ENCODE results near the gene XYLT1.

The XYLT1 gene

DNA sequence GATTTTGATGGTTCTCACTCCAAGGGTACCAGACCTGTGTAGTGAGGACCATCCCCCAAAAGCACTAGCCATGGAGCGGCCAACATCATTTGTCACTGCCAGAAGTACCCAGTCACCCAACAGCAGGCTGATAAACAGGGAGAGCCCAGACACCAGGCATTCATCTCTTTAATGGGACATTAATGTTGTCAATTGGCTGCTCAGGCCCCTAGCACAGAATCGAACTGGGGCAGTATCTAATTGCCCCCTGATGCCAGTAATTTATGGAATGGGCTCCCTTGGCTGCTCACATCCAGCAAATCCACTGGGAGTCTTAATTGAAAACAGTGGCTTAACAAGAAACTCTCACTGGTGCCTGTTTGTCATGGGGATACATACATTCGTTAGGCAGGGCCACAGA lies 344.6 kb downstream of the XYLT1 start:
- Histone ChIP-seq H3K4me3 (ENCODE audit: low read length in 2 of 2) (no peak overlapping the region), H3K4me1 (ENCODE audit: control insufficient read depth, insufficient read depth, low read length) (no peaks in the 10 kb centered on the region), H3K27ac (ENCODE audit: low read length) (no peak overlapping the region), H3K36me3 (ENCODE audit: control insufficient read depth in 2 of 2, insufficient read depth in 2 of 2, low read length in 2 of 2) (peaks cover 16 to 22% of the 10 kb centered on the region in 2 donors), H3K27me3 (ENCODE audit: control insufficient read depth in 1 of 2, insufficient read depth in 2 of 2, low read length in 2 of 2) (no peaks in the 10 kb centered on the region), H3K9me3 (ENCODE audit: control insufficient read depth in 2 of 2, low read length in 2 of 2) (no peaks in the 10 kb centered on the region), H3K9ac (ENCODE audit: low read length in 2 of 2) (no peak overlapping the region)

GRCh38 chr16:17125671-17126070 lies 345.1 kb downstream of the XYLT1 start:
- H3K36me3 ChIP-seq (ENCODE audit: control insufficient read depth in 2 of 2, insufficient read depth in 2 of 2, low read length in 2 of 2): peaks cover 14 to 24% of the 10 kb centered on the region in 2 donors

GRCh38 chr16:17117906-17118577 lies 352.7 kb downstream of the XYLT1 start:
- Histone ChIP-seq H3K27ac (ENCODE audit: low read length) (no peak overlapping the region), H3K9me3 (ENCODE audit: control insufficient read depth in 2 of 2, low read length in 2 of 2) (no peaks in the 10 kb centered on the region), H3K27me3 (ENCODE audit: control insufficient read depth in 1 of 2, insufficient read depth in 2 of 2, low read length in 2 of 2) (no peaks in the 10 kb centered on the region), H3K4me1 (ENCODE audit: control insufficient read depth, insufficient read depth, low read length) (no peaks in the 10 kb centered on the region), H3K36me3 (ENCODE audit: control insufficient read depth in 2 of 2, insufficient read depth in 2 of 2, low read length in 2 of 2) (peaks cover 11 to 14% of the 10 kb centered on the region in 2 donors), H3K9ac (ENCODE audit: low read length in 2 of 2) (no peak overlapping the region), H3K4me3 (ENCODE audit: low read length in 2 of 2) (no peak overlapping the region)

More at GRCh38 chr16:17125671-17126070, 345.1 kb downstream of the XYLT1 start:
- no peak overlapping the region for H3K4me3 ChIP-seq (ENCODE audit: low read length in 2 of 2)
- no peaks in the 10 kb centered on the region for H3K9me3 ChIP-seq (ENCODE audit: control insufficient read depth in 2 of 2, low read length in 2 of 2)
- no peaks in the 10 kb centered on the region for H3K4me1 ChIP-seq (ENCODE audit: control insufficient read depth, insufficient read depth, low read length)
- no peak overlapping the region for H3K9ac ChIP-seq (ENCODE audit: low read length in 2 of 2)
- no peaks in the 10 kb centered on the region for H3K27me3 ChIP-seq (ENCODE audit: control insufficient read depth in 1 of 2, insufficient read depth in 2 of 2, low read length in 2 of 2)
- no peak overlapping the region for H3K27ac ChIP-seq (ENCODE audit: low read length)

GRCh38 chr16:17116595-17117322 lies 354.0 kb downstream of the XYLT1 start:
- no peak overlapping the region for H3K27ac ChIP-seq (ENCODE audit: low read length)

GRCh38 chr16:17109413-17109812 lies 361.3 kb downstream of the XYLT1 start:
- Histone ChIP-seq H3K4me1 (ENCODE audit: control insufficient read depth, insufficient read depth, low read length) (no peaks in the 10 kb centered on the region), H3K9ac (ENCODE audit: low read length in 2 of 2) (no peak overlapping the region), H3K36me3 (ENCODE audit: control insufficient read depth in 2 of 2, insufficient read depth in 2 of 2, low read length in 2 of 2) (peaks cover 0 to 11% of the 10 kb centered on the region in 2 donors), H3K27me3 (ENCODE audit: control insufficient read depth in 1 of 2, insufficient read depth in 2 of 2, low read length in 2 of 2) (no peaks in the 10 kb centered on the region), H3K27ac (ENCODE audit: low read length) (no peak overlapping the region), H3K4me3 (ENCODE audit: low read length in 2 of 2) (no peak overlapping the region), H3K9me3 (ENCODE audit: control insufficient read depth in 2 of 2, low read length in 2 of 2) (no peaks in the 10 kb centered on the region)

More at GRCh38 chr16:17116595-17117322, 354.0 kb downstream of the XYLT1 start:
- Histone ChIP-seq H3K27me3 (ENCODE audit: control insufficient read depth in 1 of 2, insufficient read depth in 2 of 2, low read length in 2 of 2) (no peaks in the 10 kb centered on the region), H3K4me3 (ENCODE audit: low read length in 2 of 2) (no peak overlapping the region), H3K36me3 (ENCODE audit: control insufficient read depth in 2 of 2, insufficient read depth in 2 of 2, low read length in 2 of 2) (peaks cover 11 to 17% of the 10 kb centered on the region in 2 donors), H3K4me1 (ENCODE audit: control insufficient read depth, insufficient read depth, low read length) (no peaks in the 10 kb centered on the region), H3K9me3 (ENCODE audit: control insufficient read depth in 2 of 2, low read length in 2 of 2) (no peaks in the 10 kb centered on the region), H3K9ac (ENCODE audit: low read length in 2 of 2) (no peak overlapping the region)

- H3K27ac ChIP-seq (ENCODE audit: low read length): no peak overlapping the region
- H3K9ac ChIP-seq (ENCODE audit: low read length in 2 of 2): no peak overlapping the region
- H3K36me3 ChIP-seq (ENCODE audit: control insufficient read depth in 2 of 2, insufficient read depth in 2 of 2, low read length in 2 of 2): peaks cover 0 to 11% of the 10 kb centered on the region in 2 donors
- H3K4me3 ChIP-seq (ENCODE audit: low read length in 2 of 2): no peak overlapping the region
- no peaks in the 10 kb centered on the region for H3K4me1 ChIP-seq (ENCODE audit: control insufficient read depth, insufficient read depth, low read length)
- H3K9me3 ChIP-seq (ENCODE audit: control insufficient read depth in 2 of 2, low read length in 2 of 2): no peaks in the 10 kb centered on the region
- no peaks in the 10 kb centered on the region for H3K27me3 ChIP-seq (ENCODE audit: control insufficient read depth in 1 of 2, insufficient read depth in 2 of 2, low read length in 2 of 2)
Observed at GRCh38 chr16:17108596-17108995, 362.2 kb downstream of the XYLT1 start.

- H3K9ac ChIP-seq (ENCODE audit: low read length in 2 of 2): no peak overlapping the region
- H3K4me3 ChIP-seq (ENCODE audit: low read length in 2 of 2): no peak overlapping the region
- no peaks in the 10 kb centered on the region for H3K9me3 ChIP-seq (ENCODE audit: control insufficient read depth in 2 of 2, low read length in 2 of 2)
- peaks cover 0 to 10% of the 10 kb centered on the region in 2 donors for H3K36me3 ChIP-seq (ENCODE audit: control insufficient read depth in 2 of 2, insufficient read depth in 2 of 2, low read length in 2 of 2)
- H3K4me1 ChIP-seq (ENCODE audit: control insufficient read depth, insufficient read depth, low read length): no peaks in the 10 kb centered on the region
- no peaks in the 10 kb centered on the region for H3K27me3 ChIP-seq (ENCODE audit: control insufficient read depth in 1 of 2, insufficient read depth in 2 of 2, low read length in 2 of 2)
- no peak overlapping the region for H3K27ac ChIP-seq (ENCODE audit: low read length)
Observed at GRCh38 chr16:17107450-17107849, 363.3 kb downstream of the XYLT1 start.

DNA sequence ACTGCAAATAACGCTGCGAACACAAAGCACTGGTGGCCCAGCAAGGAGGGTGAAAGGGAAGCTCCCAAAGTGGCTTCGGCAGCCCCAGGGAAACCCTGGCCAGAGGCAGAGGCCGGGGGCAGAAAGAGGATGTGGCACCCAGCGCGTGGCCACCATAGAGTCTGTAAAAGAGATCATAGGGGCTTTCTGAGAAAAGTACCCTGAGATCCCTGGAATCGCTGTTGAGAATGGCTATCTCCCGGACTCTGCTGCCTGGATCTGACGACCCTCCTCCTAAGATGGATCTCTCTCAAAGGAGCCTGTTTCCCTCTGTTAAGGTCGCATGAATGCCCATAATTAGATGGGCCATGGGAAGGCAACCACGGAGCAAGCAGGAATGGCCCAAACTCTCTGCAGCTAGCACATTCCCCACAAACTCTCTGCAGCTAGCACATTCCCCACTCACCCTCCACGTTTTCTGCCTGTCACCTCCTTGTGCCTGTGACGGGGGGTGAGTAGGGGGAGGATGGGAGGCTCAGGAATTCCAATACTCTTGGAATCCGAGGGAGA lies 364.4 kb downstream of the XYLT1 start:
- Histone ChIP-seq H3K36me3 (ENCODE audit: control insufficient read depth in 2 of 2, insufficient read depth in 2 of 2, low read length in 2 of 2) (peaks cover 0 to 8% of the 10 kb centered on the region in 2 donors), H3K4me1 (ENCODE audit: control insufficient read depth, insufficient read depth, low read length) (no peaks in the 10 kb centered on the region), H3K27me3 (ENCODE audit: control insufficient read depth in 1 of 2, insufficient read depth in 2 of 2, low read length in 2 of 2) (no peaks in the 10 kb centered on the region), H3K4me3 (ENCODE audit: low read length in 2 of 2) (no peak overlapping the region), H3K9me3 (ENCODE audit: control insufficient read depth in 2 of 2, low read length in 2 of 2) (peaks cover under 1 to 3% of the 10 kb centered on the region in 2 donors), H3K27ac (ENCODE audit: low read length) (no peak overlapping the region), H3K9ac (ENCODE audit: low read length in 2 of 2) (no peak overlapping the region)

GRCh38 chr16:17105239-17105797 lies 365.4 kb downstream of the XYLT1 start:
- peaks cover 3% of the 10 kb centered on the region in 2 donors for H3K9me3 ChIP-seq (ENCODE audit: control insufficient read depth in 2 of 2, low read length in 2 of 2)

GRCh38 chr16:17104654-17105053 lies 366.1 kb downstream of the XYLT1 start:
- H3K9ac ChIP-seq (ENCODE audit: low read length in 2 of 2): no peak overlapping the region
- H3K9me3 ChIP-seq (ENCODE audit: control insufficient read depth in 2 of 2, low read length in 2 of 2): peaks cover 3% of the 10 kb centered on the region in 2 donors
- H3K4me3 ChIP-seq (ENCODE audit: low read length in 2 of 2): no peak overlapping the region
- H3K36me3 ChIP-seq (ENCODE audit: control insufficient read depth in 2 of 2, insufficient read depth in 2 of 2, low read length in 2 of 2): peaks cover 0 to 4% of the 10 kb centered on the region in 2 donors
- H3K27me3 ChIP-seq (ENCODE audit: control insufficient read depth in 1 of 2, insufficient read depth in 2 of 2, low read length in 2 of 2): no peaks in the 10 kb centered on the region
- H3K27ac ChIP-seq (ENCODE audit: low read length): no peak overlapping the region
- no peaks in the 10 kb centered on the region for H3K4me1 ChIP-seq (ENCODE audit: control insufficient read depth, insufficient read depth, low read length)

More at GRCh38 chr16:17105239-17105797, 365.4 kb downstream of the XYLT1 start:
- no peak overlapping the region for H3K9ac ChIP-seq (ENCODE audit: low read length in 2 of 2)
- no peaks in the 10 kb centered on the region for H3K4me1 ChIP-seq (ENCODE audit: control insufficient read depth, insufficient read depth, low read length)
- no peak overlapping the region for H3K27ac ChIP-seq (ENCODE audit: low read length)
- no peak overlapping the region for H3K4me3 ChIP-seq (ENCODE audit: low read length in 2 of 2)
- H3K36me3 ChIP-seq (ENCODE audit: control insufficient read depth in 2 of 2, insufficient read depth in 2 of 2, low read length in 2 of 2): peaks cover 0 to 8% of the 10 kb centered on the region in 2 donors
- no peaks in the 10 kb centered on the region for H3K27me3 ChIP-seq (ENCODE audit: control insufficient read depth in 1 of 2, insufficient read depth in 2 of 2, low read length in 2 of 2)

All from stomach smooth muscle (tissue), 2 donors.